NCI-H146 (cell line): ENCODE data around the gene KIF1C.

Source experiments
- DNase-seq: peaks from one replicate; lab custom pipeline; 2025; lab: John Stamatoyannopoulos, UW

The KIF1C gene

DNA sequence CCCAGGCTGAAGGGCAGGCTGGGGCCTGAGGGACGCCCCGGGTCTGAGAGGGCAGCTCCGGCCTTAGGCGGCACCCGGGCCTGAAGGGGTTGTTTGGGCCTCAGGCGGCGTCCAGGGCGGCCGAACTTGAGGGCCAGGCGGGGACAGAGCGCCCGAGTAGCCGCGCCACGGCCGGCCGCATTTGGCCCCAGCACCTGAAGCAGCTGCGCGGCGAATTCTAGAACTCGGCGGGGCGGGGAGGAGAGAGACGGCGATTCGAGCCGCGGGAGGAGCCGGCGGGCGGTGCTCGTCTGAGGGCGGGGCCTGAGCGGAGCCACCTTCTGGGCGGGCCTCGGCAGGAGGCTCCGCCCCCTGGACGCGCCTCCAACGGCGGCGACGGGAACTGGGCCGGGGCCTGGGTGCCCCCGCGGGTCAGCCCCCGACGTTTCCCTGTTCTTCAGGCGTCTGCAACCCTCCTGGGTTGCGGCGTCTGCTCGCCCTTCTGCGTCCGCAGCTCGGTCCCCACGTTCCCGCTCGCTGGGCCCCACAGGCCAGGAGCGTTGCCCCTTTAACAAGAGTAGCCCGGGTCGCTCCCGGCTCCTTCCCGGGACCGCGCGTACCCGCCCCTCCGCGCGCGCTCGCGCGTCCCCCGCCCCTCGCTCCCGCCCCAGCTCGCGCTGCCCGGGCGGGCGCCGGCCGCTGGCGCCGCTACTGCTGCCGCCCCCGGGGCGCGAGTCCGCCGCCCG, at the start of gene KIF1C, which contains the start of gene INCA1:
TSS of gene KIF1C (plus strand) at position 649 of the 725 bp plus-strand sequence. CDS start 2,297 bp downstream, outside the sequence.
TSS of gene INCA1 (minus strand) at position 221 of the 725 bp plus-strand sequence. CDS start 3,085 bp downstream, outside the sequence.
- peak; percentile 91 for DNase-seq

DNA sequence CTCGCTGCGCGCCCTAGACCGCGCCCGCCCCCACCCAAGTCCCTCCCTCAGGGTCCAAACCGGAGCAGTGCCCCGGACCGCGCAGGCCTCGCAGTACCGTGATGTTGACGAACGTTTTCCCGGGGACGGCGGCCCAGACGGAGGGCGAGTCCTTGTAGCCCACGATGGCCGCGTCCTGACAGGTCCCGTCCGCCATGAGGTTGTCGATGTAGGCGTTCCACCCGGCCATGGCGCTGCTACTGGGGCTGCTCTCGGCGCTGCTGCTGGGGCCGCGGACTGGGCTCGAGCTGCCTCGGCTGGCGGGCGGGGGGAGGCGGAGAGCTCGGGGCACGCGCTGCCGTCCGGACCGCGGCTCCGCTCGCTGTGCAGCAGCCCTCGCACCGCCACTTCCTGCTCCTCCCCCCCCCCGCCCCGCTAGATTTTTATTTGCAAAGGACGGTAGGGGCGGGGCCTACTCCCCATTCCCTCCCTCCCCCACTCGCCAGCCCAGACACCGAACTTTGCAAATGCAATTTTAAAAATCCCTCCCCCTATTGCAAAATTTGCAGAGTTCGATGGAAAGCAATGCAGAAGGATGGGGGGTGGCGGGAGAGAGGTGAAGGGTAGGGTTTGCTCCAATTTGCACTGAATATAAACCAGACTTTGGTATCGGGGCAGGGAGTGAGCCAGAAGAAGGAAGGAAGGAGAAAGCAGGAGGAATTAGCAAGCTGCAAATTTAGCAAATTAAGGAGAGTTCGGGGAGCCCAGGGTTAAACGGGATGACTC, 49.4 kb upstream of the KIF1C start, which contains the start of gene PFN1:
TSS of gene PFN1 (minus strand) at position 365 of the 765 bp plus-strand sequence. CDS start at position 229, 136 bp downstream.
- peak; percentile 90 for DNase-seq

DNA sequence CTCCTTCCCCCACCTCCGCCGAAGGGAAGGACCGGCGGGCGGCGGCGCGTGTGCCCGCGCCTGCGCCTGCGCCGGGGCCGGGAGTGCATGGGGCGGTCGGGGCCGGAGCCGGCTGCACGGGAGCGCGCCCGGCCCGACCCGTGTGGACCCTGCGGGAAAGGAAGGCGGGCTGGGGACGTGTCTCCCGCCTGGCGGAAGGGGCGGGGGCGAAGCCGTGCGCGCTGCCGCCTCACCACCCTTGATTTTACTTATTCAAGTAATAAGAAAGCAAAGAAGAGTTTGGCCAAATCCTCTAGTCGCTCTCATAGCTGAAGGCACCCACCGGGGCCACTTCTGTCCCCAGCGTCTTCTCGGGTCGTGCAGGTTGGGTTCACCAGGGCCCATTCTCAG, 48.8 kb upstream of the KIF1C start:
- peak; percentile 87 for DNase-seq

DNA sequence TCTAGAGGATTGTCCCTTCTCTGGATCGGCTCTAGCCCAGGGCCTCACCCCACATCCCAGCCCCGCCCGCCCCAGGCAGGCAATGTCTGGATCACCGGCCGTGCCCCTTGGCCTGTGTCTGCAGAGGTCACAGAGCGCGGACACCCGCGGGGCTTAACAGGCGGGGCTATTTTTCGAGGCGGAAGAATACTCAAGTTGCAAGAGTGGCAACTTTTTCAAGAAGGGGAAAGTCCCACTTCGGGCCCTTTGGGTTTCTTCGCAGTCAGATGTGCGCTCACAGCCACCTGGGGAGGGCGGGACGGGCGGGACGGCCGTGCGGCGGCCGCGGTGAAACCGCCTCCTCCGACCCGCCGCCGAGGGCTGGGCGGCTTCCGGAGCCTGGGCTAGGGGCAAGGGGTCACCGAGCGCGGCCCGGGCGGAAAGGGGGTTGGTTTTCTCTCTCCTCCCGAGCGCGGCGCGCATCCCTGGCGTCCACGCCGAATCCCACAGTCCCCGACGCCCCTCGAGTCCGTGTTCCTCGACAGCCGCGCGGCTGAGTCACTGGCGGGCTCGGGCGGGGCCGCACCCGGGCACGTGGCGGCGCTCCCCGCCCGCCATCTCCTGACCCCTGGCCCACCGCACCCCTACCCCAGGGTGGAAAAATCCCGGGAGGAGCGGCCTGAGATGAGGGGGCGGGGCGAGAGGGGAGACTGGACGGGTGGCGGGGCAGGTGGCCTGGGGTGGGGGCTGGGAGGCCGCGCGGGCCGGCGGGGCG, 48.3 kb upstream of the KIF1C start:
- peak; percentile 82 for DNase-seq

DNA sequence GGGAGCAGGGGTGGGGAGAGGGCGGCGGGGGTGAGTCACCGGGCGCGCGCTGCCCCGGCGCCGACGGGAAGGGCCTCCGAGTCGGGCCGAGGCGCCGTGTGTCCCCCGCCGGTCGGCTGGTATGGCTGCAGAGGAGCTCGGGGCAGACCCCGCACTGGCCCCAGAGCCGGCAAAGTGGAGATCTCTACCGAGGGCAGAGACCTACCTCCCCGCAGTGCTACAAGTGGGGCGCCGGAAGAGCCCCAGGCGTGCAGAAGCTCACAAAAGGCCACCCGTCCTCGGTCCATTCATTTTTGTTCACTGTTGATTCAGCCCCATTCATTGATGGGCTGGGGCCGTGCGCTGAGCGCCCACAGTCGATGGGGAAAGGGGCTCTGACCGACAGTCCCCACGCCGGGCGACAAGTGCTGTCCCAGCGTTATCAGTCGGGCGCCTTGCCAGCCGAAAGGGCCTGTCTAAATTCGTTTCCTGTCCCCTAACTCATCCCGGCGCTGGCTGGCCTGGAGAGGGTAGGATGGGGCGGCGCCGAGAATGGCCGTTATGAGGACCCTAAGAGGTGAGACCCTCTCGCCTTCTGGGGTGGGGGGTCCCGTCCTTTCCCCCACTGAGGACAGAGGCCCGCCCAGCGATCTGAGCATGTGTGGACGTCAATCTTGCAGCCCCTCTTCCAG, 47.5 kb upstream of the KIF1C start:
- DNase-seq = peak; percentile 69

DNA sequence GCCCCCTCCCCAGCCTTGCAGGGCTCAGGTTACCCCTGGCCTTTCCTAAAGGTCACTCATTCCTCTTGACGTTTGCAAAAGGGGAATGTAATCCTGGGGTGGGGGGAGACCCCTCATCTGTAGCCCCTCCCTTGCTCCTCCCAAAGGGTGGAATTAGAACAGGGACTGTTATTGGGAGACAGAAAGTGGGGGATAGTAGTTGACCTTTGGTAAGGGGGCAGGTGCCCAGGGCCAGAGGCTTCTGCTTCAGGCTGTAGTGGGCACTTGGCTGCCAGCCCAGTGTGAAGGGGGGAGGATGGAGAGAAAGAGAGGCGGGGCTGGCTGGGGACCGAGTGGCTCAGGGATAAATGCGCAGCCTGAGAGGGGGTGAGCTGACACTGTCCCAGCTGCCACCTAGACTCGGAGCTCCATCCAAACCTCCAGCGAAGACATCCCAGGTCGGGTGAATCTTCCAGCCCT, 47.0 kb upstream of the KIF1C start, which contains the start of gene ENO3:
TSS of gene ENO3 (plus strand) at position 374 of the 459 bp plus-strand sequence. CDS start 711 bp downstream, outside the sequence.
- peak; percentile 42 for DNase-seq

DNA sequence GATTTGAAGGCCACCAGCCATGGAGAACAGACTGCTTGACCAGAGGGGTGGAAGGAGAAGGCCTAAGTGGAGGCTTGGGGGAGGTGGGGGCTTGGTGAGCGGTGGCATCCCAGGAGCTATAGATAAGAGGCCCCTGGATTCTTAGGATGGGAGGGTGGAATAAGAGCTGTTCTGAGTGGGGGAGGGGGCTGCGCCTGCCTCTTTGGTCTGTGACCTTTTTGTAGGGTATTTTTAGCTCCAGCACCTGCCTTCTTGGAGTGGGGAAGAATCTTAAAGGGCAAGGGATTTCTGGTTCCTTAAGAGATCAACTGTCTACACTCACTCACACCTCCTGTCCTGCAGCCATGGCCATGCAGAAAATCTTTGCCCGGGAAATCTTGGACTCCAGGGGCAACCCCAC, 46.3 kb upstream of the KIF1C start:
- DNase-seq = no peak

DNA sequence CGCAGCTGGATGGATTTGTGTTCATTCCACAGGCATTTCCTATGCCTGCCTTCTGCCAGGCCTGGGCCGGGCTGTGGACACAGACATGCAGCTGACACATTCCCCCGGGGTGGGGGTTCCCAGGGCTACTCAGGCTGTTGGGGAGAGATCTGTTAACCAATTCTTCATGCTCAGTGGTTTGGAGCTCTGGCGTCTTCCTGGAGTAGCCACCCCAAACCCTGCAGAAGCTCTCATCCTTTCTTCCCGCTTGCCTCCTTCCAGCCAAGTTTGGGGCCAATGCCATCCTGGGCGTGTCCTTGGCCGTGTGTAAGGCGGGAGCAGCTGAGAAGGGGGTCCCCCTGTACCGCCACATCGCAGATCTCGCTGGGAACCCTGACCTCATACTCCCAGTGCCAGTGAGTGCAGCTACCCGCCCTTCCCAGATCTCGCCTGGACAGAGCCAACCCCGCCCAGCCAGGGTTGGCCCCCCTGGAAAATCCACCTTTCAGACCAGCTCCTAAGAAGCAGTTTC, 44.2 kb upstream of the KIF1C start:
- DNase-seq = no peak

DNA sequence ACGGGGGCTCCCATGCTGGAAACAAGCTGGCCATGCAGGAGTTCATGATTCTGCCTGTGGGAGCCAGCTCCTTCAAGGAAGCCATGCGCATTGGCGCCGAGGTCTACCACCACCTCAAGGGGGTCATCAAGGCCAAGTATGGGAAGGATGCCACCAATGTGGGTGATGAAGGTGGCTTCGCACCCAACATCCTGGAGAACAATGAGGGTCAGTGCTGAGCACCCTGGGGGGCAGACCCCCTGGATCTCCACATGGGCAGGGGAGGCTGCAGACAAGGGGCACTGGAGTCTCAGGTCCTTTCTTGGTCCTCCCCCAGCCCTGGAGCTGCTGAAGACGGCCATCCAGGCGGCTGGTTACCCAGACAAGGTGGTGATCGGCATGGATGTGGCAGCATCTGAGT, 42.7 kb upstream of the KIF1C start:
- DNase-seq = no peak

DNA sequence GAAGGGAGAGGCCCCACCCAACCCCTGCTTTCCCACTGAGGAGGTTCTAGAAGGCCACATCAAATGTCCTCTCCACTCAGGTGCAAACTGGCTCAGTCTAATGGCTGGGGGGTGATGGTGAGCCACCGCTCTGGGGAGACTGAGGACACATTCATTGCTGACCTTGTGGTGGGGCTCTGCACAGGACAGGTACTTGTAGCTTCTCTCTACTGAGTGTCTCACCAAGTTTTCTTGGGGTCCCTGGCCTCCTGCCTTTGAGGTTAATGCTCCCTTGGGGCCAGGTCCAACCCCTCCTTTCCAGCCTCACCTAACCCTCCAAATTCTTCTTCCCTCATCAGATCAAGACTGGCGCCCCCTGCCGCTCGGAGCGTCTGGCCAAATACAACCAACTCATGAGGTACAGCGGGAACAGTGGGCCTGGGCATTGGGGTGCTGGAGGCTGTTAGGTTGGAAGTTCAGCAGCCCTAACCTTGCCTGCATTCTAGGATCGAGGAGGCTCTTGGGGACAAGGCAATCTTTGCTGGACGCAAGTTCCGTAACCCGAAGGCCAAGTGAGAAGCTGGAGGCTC, 41.2 kb upstream of the KIF1C start:
- no peak for DNase-seq

DNA sequence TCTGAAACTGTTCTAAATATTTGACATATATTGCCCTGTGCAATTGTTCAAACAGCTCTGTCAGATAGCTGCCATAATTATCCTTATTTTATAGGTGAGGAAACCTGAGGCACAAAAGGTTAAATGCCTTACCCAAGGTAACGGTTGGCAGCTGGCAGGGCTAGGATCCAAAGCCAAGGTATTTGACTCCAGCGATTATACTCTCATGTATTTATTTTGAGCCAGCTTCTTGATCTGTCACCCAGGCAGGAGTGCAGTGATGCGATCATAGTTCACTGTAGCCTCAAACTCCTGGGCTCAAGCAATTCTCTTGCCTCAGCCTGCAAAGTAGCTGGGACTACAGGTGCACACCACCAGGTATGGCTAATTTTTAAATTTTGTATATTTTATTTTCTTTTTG, 39.6 kb upstream of the KIF1C start:
- DNase-seq = no peak

DNA sequence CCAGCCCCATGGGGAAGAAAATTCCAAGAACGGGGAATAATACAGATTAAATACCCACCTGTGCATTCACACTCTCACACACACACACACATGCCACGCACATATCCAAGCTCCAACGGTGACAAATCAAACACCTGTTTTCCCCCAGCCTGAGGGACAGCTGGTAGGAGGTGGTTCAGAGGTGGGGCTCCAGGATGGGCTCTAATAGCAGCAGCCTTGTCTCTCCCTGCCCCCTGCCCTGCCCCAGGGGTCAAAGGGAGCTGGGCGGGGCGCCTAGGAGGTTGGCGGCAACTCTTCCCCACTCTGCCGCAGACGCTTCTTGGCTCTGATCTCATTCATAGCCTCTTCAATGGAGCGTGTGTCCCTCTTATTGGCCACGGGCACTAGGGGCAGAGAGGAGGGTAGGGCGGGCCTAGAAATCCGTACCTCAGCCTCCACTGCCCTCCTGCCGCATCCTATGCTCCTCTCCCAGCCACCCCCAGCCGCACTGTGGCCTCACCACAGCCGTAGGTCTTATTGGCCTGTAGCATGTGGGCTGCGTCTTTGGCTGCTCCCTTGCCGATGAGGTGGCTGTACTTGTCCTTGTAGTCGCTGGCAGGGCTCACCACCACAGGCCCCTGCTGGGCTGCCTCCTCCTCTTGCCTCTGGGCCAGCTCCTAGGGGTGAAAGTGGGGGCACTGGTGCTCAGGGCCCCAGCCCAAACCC, 38.3 kb upstream of the KIF1C start:
- no peak for DNase-seq

DNA sequence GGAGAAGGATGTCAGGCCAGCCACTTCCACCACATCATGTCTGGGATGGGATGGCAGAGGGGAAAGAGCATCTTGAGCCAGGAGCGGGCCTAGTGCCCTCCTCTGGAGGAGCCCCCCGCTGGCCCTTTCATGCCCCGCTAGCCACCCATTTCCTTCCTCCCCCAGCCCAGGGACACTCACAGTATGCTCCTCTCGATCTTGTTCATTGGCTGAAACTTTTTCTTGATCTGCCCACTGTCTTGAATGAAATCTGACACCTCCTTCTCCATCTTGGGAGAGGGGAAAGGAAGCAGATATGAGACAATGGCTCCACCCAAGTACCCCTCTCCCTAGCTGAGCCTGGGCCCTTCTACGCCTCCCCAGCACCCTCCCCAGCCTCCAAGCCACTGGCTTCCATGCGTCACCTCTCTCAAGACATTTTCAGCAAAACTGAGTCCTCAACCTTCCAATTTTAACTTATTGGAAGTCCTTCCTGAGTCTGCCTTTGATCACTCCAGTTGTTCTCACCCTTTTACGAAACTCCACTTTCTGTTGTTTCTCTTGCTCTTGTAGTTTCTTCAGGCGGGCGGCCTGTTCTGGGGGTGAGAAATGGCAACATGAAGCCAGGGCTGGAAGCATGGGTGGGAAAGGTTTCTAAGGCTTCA, 37.3 kb upstream of the KIF1C start:
- DNase-seq = no peak

DNA sequence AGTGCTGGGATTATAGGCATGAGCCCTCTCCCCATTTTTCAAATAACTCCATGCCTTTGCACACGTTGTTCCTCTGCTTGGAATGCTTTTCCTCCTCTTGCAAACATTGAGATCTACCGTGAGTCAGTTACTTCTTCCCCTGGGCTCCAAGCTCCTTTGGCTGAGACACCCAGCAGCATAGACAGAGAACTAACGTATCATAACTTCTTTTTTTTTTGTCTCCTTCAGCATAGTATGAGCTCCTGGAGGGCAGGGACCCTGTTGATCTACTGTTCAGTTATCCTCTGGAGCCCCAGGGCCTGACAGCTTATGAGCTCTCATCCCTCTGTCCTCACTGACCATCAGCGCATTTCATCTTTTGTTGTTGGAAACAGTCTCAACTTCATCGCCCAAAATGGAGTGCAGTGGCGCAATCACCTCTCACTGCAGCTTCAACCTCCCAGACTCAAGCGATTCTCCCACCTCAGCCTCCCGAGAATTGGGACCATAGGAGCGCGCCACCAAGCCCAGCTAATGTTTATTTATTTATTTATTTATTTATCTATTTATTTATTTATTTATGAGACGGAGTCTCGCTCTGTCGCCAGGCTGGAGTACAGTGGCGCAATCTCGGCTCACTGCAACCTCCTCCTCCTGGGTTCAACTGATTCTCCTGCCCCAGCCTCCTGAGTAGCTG, 32.3 kb upstream of the KIF1C start:
- DNase-seq = no peak

DNA sequence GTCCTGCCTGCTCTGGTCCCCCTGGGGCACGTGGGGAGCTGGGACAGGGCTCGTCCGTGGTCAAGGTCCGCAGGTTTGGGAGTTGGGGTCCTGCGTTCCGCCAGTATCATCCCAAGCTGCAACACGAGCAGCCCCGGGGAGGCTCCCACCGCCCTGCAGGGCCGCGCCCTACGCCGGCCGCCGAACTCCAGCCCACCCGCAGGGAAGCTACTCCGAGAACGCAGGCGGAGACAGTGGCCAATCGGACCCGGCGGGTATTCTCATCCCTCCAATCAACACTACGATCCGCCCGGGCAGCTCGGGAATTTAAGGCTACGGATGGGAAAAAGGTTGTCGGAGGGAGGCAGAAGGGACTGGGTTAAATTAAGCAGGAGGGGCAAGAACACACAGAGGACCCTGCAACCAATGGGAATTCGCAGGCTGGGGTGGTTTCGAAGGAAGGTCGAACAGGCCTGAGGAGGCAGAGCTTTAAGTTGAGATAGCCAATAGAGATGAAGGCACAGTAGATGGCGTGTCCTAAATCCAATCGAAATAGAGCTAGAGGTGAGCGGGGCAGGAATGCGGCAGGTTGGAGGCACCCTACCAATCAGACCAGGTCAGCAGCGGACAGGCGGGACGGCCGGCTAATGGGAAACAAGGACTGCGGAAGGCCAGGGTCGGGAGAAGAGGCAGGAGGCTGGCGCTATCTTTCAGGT, 30.8 kb upstream of the KIF1C start:
- peak; percentile 99 for DNase-seq

DNA sequence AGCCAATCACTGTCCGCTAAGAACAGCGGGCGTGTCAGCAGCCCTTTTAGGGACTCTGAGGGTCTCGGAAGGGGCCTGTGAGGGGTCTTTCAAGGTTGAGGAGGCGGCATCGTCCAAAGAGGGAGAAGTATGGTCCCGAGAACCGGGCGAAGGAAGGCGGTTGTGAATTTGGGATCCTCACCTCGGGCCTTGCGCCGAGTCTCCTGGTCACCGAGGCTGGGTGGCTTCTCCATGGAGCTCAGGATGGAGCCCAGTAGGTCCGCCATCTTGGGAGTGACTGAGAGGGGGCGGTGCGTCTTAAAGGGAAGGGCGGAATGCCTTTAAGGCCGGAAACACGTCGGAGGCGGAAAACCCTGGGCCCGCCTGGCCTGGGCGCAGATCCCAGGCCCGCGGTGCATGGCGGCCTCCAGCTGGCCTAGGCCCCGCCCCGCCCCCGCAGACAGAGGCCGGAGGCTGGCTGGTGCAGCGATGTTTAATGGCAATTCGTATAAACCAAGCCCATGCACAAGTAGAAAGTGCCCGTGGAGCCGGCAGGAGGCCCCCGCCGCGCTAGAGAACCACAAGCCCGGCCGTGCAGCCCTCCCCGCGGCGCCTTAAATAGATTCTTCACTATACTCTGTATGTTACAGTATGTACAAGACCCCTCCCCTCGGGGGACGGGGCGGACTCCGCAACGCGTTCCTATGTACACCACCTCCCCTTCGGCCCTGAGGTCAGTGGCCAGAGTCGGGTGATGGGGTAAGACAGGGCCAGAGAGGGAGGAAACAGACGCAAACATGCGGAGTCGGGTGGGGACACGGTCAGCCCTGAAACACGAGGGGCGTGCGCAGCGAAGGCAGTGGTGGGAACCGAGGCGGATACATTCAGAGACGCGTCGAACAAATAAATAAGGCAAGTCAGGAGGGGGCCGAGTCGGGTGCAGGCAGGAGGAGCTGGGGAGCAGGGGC, 29.9 kb upstream of the KIF1C start, which contains the start of gene SPAG7:
TSS of gene SPAG7 (minus strand) at position 279 of the 947 bp plus-strand sequence. CDS start at position 266, 13 bp downstream.
- DNase-seq = peak; percentile 94

DNA sequence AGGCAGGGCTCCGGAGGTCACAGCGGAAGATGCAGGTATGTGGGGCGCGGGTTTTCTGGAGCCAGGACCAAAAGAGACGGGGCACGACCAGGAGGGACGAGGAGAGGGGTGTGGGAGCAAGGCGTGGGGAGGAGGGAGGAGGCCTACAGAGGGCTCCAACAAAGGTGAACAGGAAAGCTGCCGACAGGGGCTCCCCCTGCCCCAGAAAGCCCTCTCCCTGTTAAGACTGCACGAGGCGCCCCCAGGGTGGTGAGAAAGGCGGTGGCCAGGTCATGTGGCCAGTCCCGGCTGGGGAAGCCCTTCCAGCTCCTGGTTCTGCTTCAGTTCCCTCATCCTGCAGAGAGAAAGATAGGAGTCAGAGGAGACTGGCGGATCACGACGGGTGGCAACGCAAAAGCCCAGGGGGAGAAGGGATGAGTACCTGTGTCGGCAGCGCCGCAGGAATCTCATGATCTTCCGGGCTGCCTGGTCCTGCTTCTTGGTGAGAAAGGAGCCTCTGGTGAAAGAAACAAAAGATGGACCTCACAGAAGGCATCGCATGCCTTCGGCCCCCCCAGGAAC, 29.2 kb upstream of the KIF1C start:
- peak; percentile 56 for DNase-seq
